AG10803 (cell line): ENCODE results near the gene HIBCH.
"Not testable (repeated sequence)": the region's sequence is repeated elsewhere in the genome, so short reads cannot be mapped to it uniquely, and the experiment has no call there.

ENCODE experiments used
- DNase-seq: peaks from one replicate; pipeline ENCODE4 v3.0.0; 2010; ENCODE audit warnings: low read depth
- H3K4me3 ChIP-seq: 2 replicates; pipeline ENCODE4 v1.5.1; 2011; ENCODE audit warnings: mild to moderate bottlenecking, low read length, control low read depth
- TF ChIP-seq, protein P1 (sequence below): conservative IDR thresholded peaks from 2 replicates; pipeline ENCODE4 v1.5.1; 2011; ENCODE audit warnings: mild to moderate bottlenecking, low read length, control low read depth, inconsistent platforms

Gene HIBCH

DNA sequence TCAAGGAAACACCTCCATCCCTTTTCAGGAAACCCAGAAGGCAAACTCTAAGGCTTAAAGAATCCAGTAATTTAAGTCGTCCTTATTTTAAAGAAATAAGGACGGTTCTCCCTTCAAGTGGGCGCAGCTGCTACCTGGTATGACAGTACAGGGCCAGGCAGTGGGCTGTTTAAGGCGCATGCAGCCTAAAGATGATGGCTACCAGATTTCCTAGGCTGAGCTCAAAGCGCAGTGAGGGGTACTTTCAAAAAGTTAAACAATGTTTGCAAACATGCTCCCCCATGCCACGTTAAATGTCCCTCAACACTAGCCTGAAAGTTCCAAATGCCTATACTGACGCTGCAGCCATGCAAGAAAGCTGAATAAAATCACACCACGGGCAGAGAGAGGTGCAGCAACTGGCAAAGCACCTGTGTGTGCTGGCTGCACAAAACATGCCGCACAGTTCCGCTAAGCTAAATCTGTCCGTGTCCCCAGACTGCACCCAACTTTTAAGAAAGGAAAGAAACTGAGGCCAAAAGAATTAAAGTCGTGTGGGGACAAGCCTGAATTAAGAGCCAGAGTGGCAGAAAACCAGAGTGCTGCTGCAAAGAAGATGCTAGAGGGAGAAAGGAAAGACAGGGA, 583 bp downstream of the HIBCH start:
- H3K4me3 ChIP-seq, result peak overlapping the region; percentile 73
- peak; percentile 4 for DNase-seq
- TF ChIP-seq, protein P1, sequence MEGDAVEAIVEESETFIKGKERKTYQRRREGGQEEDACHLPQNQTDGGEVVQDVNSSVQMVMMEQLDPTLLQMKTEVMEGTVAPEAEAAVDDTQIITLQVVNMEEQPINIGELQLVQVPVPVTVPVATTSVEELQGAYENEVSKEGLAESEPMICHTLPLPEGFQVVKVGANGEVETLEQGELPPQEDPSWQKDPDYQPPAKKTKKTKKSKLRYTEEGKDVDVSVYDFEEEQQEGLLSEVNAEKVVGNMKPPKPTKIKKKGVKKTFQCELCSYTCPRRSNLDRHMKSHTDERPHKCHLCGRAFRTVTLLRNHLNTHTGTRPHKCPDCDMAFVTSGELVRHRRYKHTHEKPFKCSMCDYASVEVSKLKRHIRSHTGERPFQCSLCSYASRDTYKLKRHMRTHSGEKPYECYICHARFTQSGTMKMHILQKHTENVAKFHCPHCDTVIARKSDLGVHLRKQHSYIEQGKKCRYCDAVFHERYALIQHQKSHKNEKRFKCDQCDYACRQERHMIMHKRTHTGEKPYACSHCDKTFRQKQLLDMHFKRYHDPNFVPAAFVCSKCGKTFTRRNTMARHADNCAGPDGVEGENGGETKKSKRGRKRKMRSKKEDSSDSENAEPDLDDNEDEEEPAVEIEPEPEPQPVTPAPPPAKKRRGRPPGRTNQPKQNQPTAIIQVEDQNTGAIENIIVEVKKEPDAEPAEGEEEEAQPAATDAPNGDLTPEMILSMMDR, result no peak

DNA sequence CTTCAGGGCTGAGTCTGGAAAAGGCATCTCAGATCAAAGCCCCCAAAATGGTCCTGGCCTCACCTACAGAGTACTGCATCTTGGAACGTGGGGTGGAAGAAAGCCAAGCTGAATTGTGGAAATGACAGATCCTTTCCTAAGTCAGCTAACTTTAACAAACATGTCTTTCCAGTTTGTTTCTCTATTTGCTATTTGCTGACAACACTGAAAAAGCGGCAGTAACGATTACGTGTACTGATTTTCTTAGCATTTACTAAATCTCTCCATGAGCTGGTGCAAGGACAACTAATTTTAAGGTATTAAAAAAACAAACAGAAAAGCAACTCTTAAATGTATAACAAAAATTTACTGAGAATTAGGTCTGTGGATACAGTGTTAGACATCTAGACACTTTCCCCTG, 1.1 kb downstream of the HIBCH start:
- DNase-seq, result no peak
- TF ChIP-seq, protein P1, result no peak
- H3K4me3 ChIP-seq, result peak overlapping the region; percentile 73

DNA sequence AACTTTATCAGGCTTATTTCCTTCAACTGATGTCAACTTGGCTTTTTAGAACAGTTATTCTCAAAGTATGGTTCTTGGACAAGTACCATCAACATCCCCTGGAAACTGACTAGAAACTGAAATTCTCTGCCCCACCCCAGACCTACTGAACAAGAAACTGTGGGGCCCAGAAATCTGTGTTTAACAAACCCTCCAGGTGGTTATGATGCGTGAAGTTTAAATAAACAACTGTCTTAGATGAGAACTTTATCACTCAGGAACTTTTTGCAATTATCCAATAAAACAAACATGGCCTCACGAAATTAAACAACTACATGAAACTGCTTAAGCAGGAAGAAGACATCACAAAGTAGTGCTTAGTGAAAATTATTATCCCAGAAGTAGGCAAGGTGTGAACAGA, 4.4 kb downstream of the HIBCH start:
- H3K4me3 ChIP-seq, result no peak overlapping the region
- no peak for DNase-seq
- TF ChIP-seq, protein P1, result no peak

DNA sequence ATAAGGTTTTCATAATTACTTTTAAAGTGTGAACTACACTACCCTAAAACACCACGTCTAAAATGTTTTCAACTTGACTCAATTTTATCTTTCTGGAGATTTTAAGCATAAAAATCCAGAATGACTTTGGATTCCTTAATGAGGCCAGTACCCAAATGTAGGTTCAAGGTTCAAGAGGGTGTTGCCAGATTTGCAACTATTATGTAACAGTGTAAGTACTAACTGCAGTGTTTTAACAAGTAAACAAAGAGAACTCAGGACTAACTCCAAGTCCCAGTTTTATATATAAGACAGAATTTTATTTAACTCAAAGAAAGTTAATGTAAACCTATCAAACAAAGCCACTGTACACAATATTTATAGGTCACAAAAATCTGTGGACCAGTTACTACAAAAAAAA, 5.7 kb downstream of the HIBCH start:
- no peak overlapping the region for H3K4me3 ChIP-seq
- DNase-seq, result no peak
- TF ChIP-seq, protein P1, result no peak

DNA sequence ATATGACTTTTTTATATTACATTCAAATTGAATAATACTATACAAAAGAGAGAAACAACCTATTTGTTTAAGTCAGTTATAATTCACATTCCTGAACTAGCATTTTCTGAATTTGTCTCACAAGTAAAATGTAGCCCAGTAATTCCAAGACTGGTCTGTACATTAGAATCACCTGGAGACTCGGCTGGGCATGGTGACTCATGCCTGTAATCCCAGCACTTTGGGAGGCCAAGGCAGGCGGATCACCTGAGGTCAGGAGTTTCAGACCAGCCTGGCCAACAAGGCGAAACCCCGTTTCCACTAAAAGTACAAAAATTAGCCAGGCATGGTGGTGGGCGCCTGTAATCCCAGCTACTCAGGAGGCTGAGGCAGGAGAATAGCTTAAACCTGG, 7.0 kb downstream of the HIBCH start:
- H3K4me3 ChIP-seq, DNase-seq: not testable (repeated sequence)

DNA sequence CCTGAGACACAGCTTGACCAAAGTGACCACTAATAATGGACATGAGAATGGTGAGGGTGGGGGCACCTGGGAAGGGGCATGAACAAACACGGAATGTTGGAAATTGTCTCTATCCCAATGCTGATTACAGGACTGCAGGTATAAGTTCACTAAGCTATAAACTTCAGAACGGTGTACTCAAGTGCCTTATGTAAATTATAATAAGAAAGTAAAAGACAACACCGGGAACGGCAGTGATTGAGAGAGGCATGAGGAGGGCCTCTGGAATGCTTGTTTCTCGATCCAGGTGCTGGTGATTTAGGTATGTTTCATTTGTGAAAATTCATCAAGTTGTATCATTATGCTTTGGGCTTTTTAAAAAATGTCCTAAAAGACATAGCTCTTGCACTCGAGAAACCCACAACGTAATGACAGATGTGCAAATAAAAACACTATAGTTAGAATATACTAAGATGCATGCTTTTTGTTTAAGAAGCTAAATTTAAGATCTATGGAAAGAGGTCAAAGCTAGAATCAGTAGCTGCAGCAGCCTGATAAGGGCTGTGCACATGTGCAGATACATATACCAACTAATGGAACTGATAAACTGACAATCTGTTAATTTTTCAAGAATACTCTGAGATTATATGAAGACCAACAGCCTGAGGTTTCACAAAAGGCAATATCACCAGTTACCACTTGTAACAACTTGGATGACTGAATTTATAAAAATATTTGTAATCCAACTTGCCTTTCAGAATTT, 7.6 kb downstream of the HIBCH start:
- TF ChIP-seq, protein P1, result no peak
- H3K4me3 ChIP-seq, result no peak overlapping the region
- no peak for DNase-seq

DNA sequence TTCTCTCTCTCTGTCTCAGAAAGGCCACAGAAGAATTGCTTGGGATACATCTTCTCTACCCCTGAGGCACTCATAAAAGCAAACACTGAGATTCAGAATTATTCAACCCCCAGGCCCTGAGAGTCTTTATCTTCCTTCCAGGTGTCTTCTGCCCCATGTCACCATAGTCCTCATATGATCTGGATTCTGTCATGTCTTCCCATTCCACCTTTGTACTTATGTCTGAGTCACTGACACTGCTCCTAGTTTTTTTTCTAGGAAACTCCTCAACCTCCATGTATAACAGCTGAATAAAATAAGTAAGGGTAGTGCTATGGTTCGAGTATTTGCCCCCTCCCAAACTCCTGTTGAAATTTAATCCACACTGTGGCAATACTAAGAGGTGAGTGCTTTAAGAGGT, 11.6 kb downstream of the HIBCH start:
- no peak for DNase-seq
- H3K4me3 ChIP-seq, result no peak overlapping the region
- TF ChIP-seq, protein P1, result no peak
